GM12878 (cell line): Measurements from ENCODE around the gene PRDM16. TPM values are rescaled to one million over a fixed set of nuclear protein-coding genes. Genes with fewer than 3 reads are reported as not detected.

Source experiments
- ATAC-seq: fragments of 200-7000 bp; cut with Tn5 transposase; 3 replicates; pipeline ENCODE4 v1.9.1; 2020; ENCODE audit warnings: mild to moderate bottlenecking, moderate library complexity
- BruUV-seq: library from RNA; stranded (reverse); fragments of 400-500 nt; replicated peaks from 2 replicates; lab custom pipeline; 2021; lab: Mats Ljungman, UMichigan
- CTCF ChIA-PET: fragments of 300-600 bp; sonication (Branson Sonifier 250); formaldehyde crosslinking; extraction: SDS; loops from one replicate; lab custom pipeline; 2021; ENCODE audit warnings: inconsistent platforms; lab: Yijun Ruan, JAX
- POLR2A ChIA-PET: fragments of 350-600 bp; formaldehyde crosslinking; extraction: SDS; loops from one replicate; lab custom pipeline; 2021; ENCODE audit warnings: inconsistent platforms; lab: Charles Lee
- RAD21 ChIA-PET: fragments of 300-600 bp; sonication (Branson Sonifier 250); formaldehyde crosslinking; loops from one replicate; lab custom pipeline; 2023; ENCODE audit warnings: antibody characterized with exemption; ENCODE audit not compliant: unreplicated experiment; lab: Charles Lee
- SMC1A ChIA-PET: fragments of 300-600 bp; sonication (Branson Sonifier 250); formaldehyde crosslinking; loops from one replicate; lab custom pipeline; 2023; ENCODE audit not compliant: unreplicated experiment, uncharacterized antibody; lab: Charles Lee
- DNase-seq: peaks from one replicate; pipeline ENCODE4 v3.0.0-alpha.2; 2011; ENCODE audit warnings: low read depth, low spot score
- FAIRE-seq: peaks from 3 replicates; lab custom pipeline; 2011; peaks lifted over from hg19 to GRCh38; lab: Jason Lieb, UNC
- H2AFZ ChIP-seq: 2 replicates; pipeline ENCODE4 v1.6.0; 2011; ENCODE audit warnings: low read depth, low read length, control low read depth; ENCODE audit not compliant: control insufficient read depth
- H3K27ac ChIP-seq: 2 replicates; pipeline ENCODE4 v1.5.1; 2011; ENCODE audit warnings: control low read depth; ENCODE audit not compliant: control insufficient read depth, insufficient read depth
- H3K27me3 ChIP-seq, 2 experiments: replicated peaks in 1 of 2; 2 replicates each; pipeline versions ENCODE4 v1.6.0 to v1.6.1; 2011; ENCODE audit warnings: low read length in 1 of 2; ENCODE audit not compliant: control insufficient read depth in 2 of 2, insufficient read depth in 2 of 2
- H3K36me3 ChIP-seq, 2 experiments: 2 replicates each; pipeline ENCODE4 v1.5.1; 2011; ENCODE audit warnings: low read length in 1 of 2; ENCODE audit not compliant: control insufficient read depth in 2 of 2, insufficient read depth in 2 of 2
- H3K4me1 ChIP-seq: 2 replicates; pipeline ENCODE4 v1.6.1; 2011; ENCODE audit warnings: mild to moderate bottlenecking, low read length, moderate library complexity, mixed read lengths; ENCODE audit not compliant: control insufficient read depth, insufficient read depth
- H3K4me2 ChIP-seq: 2 replicates; pipeline ENCODE4 v1.6.0; 2011; ENCODE audit warnings: control low read depth; ENCODE audit not compliant: control insufficient read depth, insufficient read depth
- H3K4me3 ChIP-seq: fragments of 200-600 bp; sonication (generic); 2 replicates; pipeline ENCODE4 v1.5.1; 2016
- H3K79me2 ChIP-seq: 2 replicates; pipeline ENCODE4 v1.6.0; 2011; ENCODE audit warnings: low read length; ENCODE audit not compliant: control insufficient read depth, insufficient read depth
- H3K9ac ChIP-seq: 2 replicates; pipeline ENCODE4 v1.8.0; 2011; ENCODE audit warnings: low read length, control low read depth, mixed read lengths; ENCODE audit not compliant: control insufficient read depth, insufficient read depth
- H3K9me3 ChIP-seq: replicated peaks from 3 replicates; pipeline ENCODE4 v1.5.1; 2011; ENCODE audit warnings: mild to moderate bottlenecking, low read length; ENCODE audit not compliant: control insufficient read depth, insufficient read depth
- H4K20me1 ChIP-seq: 2 replicates; pipeline ENCODE4 v1.6.0; 2011; ENCODE audit not compliant: control insufficient read depth, insufficient read depth
- CEBPB ChIP-seq, 2 experiments: fragments of 150-350 bp in 1 of 2; IDR thresholded peaks; 2 replicates each; pipeline ENCODE4 v1.6.1; 2012 to 2014; ENCODE audit warnings: low read depth in 2 of 2, low read length in 2 of 2, borderline replicate concordance in 1 of 2, inconsistent platforms in 1 of 2
- EGR1 ChIP-seq, 2 experiments: IDR thresholded peaks; 1 replicate in 1 of 2; 2 replicates in 1 of 2; pipeline ENCODE4 v1.6.1; 2011 to 2012; ENCODE audit warnings: low read depth in 2 of 2, low read length in 2 of 2, borderline replicate concordance in 1 of 2, mild to moderate bottlenecking in 1 of 2, moderate library complexity in 1 of 2
- IKZF1 ChIP-seq: fragments of 450-650 bp; conservative IDR thresholded peaks from 2 replicates; pipeline ENCODE4 v1.6.1; 2017; ENCODE audit warnings: antibody characterized with exemption, mild to moderate bottlenecking
- POLR2AphosphoS2 ChIP-seq: IDR thresholded peaks from 2 replicates; pipeline ENCODE4 v1.6.1; 2011; ENCODE audit warnings: low read depth, mild to moderate bottlenecking, low read length, improper control_type of control experiment, moderate library complexity
- SP1 ChIP-seq: IDR thresholded peaks from one replicate; pipeline ENCODE4 v1.6.1; 2011; ENCODE audit warnings: low read depth, low read length
- SREBF2 ChIP-seq: IDR thresholded peaks from 2 replicates; pipeline ENCODE4 v1.6.1; 2012; ENCODE audit warnings: mild to moderate bottlenecking, low read length
- SUZ12 ChIP-seq: fragments of 200-600 bp; sonication (generic); IDR thresholded peaks from one replicate; pipeline ENCODE4 v1.6.1; 2018; ENCODE audit warnings: antibody characterized with exemption, mild to moderate bottlenecking; ENCODE audit not compliant: unreplicated experiment
- WGBS: methylation state at CpG from one replicate; pipeline ENCODE4 v1.1.6; 2016; ENCODE audit warnings: low lambda C conversion rate; ENCODE audit not compliant: insufficient replicate concordance, insufficient coverage; ENCODE audit errors: missing lambda C conversion rate; 5-methylcytosine and 5-hydroxymethylcytosine counted together
- in situ Hi-C: fragments of 300-500 bp; cut with MboI; formaldehyde crosslinking; loops from 9 replicates; pipeline ENCODE4 v1.14.3; 2018; ENCODE audit warnings: mixed read lengths
- intact Hi-C: fragments of 100-400 bp; cut with micrococcal nuclease; formaldehyde crosslinking; loops from one replicate; pipeline ENCODE4 v1.14.2; 2022; ENCODE audit not compliant: unreplicated experiment
- polyA plus RNA-seq, 11 experiments: library from polyadenylated mRNA; depleted of rRNA in 4 of 11; unstranded in 6 of 11; stranded (reverse) in 5 of 11; fragments of >200 nt; fragmentation: Nextera tagmentation in 4 of 11; fragmentation: Illumina TruSeq in 1 of 11; extraction: Ambion mirVana in 4 of 11; extraction: Trizol in 1 of 11; gene quantifications; 1 replicate in 1 of 11; 2 replicates in 10 of 11; pipeline versions ENCODE4 v1.2.1 to v1.2.3, GENCODE V29; 2011 to 2016; ENCODE audit warnings: inconsistent platforms in 2 of 11, missing spikeins in 2 of 11, low read depth in 1 of 11
- total RNA-seq, 4 experiments: library from RNA; depleted of rRNA in 3 of 4; stranded (reverse); fragments of >200 nt in 3 of 4; fragmentation: Illumina TruSeq in 1 of 4; extraction: Trizol in 1 of 4; gene quantifications; 2 replicates each; pipeline versions ENCODE4 v1.2.1 to v1.2.3, GENCODE V29; 2013 to 2021

Gene PRDM16
- total and polyA plus RNA-seq, 10 of the 15 experiments (the other 5 are each of a cell fraction or from before 2014, with no cell fraction given): 0.03 TPM; not detected in 9

DNA sequence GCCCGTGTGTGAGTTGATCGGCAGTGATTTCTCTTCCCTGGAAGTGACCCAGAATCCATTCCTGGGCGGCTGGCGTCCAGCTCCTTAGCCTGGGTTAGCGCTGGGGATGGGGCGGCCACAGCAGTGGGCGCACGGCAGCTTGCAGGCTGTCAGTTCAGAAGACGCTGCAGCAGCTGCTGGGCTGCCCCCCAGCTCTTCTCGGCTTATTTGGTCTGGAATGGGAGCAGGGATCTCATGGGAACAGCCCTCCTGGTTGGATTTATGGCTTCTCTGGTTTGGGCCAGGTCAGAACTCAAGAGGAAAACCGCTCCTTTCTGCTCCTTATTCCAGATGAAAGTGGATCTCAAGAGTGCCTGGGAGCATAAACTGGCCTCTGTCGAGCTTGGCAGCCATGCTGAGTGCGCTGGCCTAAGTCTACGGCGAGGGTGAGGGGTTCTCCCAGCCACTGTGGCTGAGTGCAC, 148.2 kb downstream of the PRDM16 start:
- in situ Hi-C loops: no loop called here
- RAD21 ChIA-PET: no interaction called here
- Histone ChIP-seq H2AFZ (no peak overlapping the region), H3K4me2 (no peak overlapping the region), H3K4me3 (no peak overlapping the region), H3K36me3 (no peaks in the 10 kb centered on the region), H3K27ac (no peak overlapping the region), H3K4me1 (no peaks in the 10 kb centered on the region), H4K20me1 (peaks cover 6% of the 10 kb centered on the region; the same call in 1 of the 2 replicates), H3K9ac (no peak overlapping the region), H3K79me2 (no peaks in the 10 kb centered on the region), H3K9me3 (no peaks in the 10 kb centered on the region)
- SMC1A ChIA-PET: no interaction called here
- BruUV-seq: no TSS peak
- FAIRE-seq (no peak), DNase-seq (no peak)
- CTCF ChIA-PET: no interaction called here
- intact Hi-C loops: no loop called here
- WGBS: 39% methylated on average over 14 of the region's 15 CpGs
- no peak for TF ChIP-seq POLR2AphosphoS2
- no peak for TF ChIP-seq SUZ12
- no peak for TF ChIP-seq IKZF1
- TF ChIP-seq EGR1 (IDR thresholded peaks at IDR 0.05; ENCODE audit: borderline replicate concordance in 1 of 2, low read depth in 2 of 2, low read length in 2 of 2): no peak
- TF ChIP-seq, all 136 proteins: peak for 0
- H3K27me3 ChIP-seq: no peaks in the 10 kb centered on the region
- ATAC-seq: no peak
- POLR2A ChIA-PET: no interaction called here

DNA sequence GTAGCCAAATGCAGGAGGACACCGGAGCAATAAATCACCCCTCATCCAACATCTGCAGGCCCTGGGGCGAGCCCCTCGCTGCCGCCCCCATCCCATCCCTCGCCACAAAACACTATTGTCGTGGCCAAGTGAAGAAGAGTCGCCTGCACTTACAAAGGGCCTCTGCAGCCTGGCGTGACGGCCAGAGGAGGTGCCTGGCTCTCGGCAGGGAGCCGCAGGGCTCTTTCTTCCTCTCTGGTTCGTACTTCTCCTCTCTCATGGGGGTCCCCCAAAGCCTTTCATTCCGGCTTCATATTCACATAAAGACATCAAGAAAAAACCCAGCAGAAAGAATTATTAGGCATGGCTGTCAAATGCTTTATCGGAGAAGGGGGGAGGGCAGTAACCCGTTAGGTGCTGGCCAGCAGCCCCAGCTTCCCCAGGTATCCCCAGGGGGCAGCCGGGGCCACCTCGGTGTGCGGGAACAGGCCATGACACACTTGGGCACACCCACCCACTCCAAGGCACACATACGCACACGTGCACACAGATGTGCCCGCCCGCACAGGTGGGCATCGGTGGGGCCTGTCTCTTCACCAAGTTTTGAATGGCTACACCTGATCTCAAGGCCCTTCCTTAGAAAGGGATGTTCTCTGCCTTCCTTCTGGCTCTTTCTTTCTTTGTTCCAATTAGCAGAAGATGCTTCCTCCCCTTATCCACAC, 149.1 kb downstream of the PRDM16 start:
- no peaks in the 10 kb centered on the region for H3K9me3 ChIP-seq
- H2AFZ ChIP-seq: no peak overlapping the region
- H3K36me3 ChIP-seq: no peaks in the 10 kb centered on the region
- TF ChIP-seq CEBPB (IDR thresholded peaks at IDR 0.05; ENCODE audit: borderline replicate concordance in 1 of 2, low read depth in 2 of 2, low read length in 2 of 2): no peak
- TF ChIP-seq SREBF2: no peak
- TF ChIP-seq SP1: no peak
- no peak for TF ChIP-seq IKZF1
- no peaks in the 10 kb centered on the region for H3K4me1 ChIP-seq
- H3K4me3 ChIP-seq: no peak overlapping the region
- intact Hi-C loops: no loop called here
- ChIA-PET RAD21 (no interaction called here), CTCF (no interaction called here), SMC1A (no interaction called here), POLR2A (no interaction called here)
- DNase-seq (no peak), FAIRE-seq (no peak), ATAC-seq (no peak)
- H3K9ac ChIP-seq: no peak overlapping the region
- H3K79me2 ChIP-seq: no peaks in the 10 kb centered on the region
- 33% methylated on average over 23 of the region's 23 CpGs for WGBS
- no peaks in the 10 kb centered on the region for H3K27me3 ChIP-seq
- in situ Hi-C loops: no loop called here
- BruUV-seq: no TSS peak
- H3K27ac ChIP-seq: no peak overlapping the region
- H3K4me2 ChIP-seq: no peak overlapping the region
- peaks cover 6% of the 10 kb centered on the region; the same call in 1 of the 2 replicates for H4K20me1 ChIP-seq
